HepG2 (cell line): ENCODE data around the gene INHBC. TPM values are rescaled to one million over a fixed set of nuclear protein-coding genes. Genes with fewer than 3 reads are reported as not detected.

ENCODE experiments used
- ATF4 ChIP-seq, 2 experiments: fragments of 450-650 bp in 1 of 2; sonication (generic) in 1 of 2; formaldehyde crosslinking; IDR thresholded peaks; 2 replicates each; pipeline versions ENCODE4 v1.5.0 to v1.8.0; 2020 to 2022; ENCODE audit warnings: mild to moderate bottlenecking in 1 of 2, missing genetic modification reagents in 1 of 2
- ELF3 ChIP-seq: IDR thresholded peaks from 2 replicates; pipeline ENCODE4 v1.6.1; 2016; ENCODE audit warnings: missing genetic modification reagents, missing compliant biosample characterization
- HMGXB4 ChIP-seq, 2 experiments: sonication (generic) in 1 of 2; formaldehyde crosslinking in 1 of 2; IDR thresholded peaks; 2 replicates each; pipeline versions ENCODE4 v1.4.0 to v1.6.1; 2018 to 2020; ENCODE audit warnings: missing genetic modification reagents in 2 of 2, borderline replicate concordance in 1 of 2, low read depth in 1 of 2, mild to moderate bottlenecking in 1 of 2, missing biosample characterization in 1 of 2
- PAWR ChIP-seq: sonication (generic); formaldehyde crosslinking; IDR thresholded peaks from 2 replicates; pipeline ENCODE4 v1.4.0; 2020; ENCODE audit warnings: missing genetic modification reagents, mild to moderate bottlenecking, borderline replicate concordance
- POGK ChIP-seq: sonication (generic); formaldehyde crosslinking; conservative IDR thresholded peaks from 2 replicates; pipeline ENCODE4 v1.8.0; 2022; ENCODE audit warnings: mild to moderate bottlenecking, moderate library complexity, missing genetic modification reagents
- SNAI1 ChIP-seq: sonication (generic); formaldehyde crosslinking; IDR thresholded peaks from 2 replicates; pipeline ENCODE4 v1.5.0; 2020; ENCODE audit warnings: mild to moderate bottlenecking, missing genetic modification reagents, borderline replicate concordance
- THRA ChIP-seq: sonication (generic); formaldehyde crosslinking; IDR thresholded peaks from 2 replicates; pipeline ENCODE4 v1.4.0; 2020; ENCODE audit warnings: missing genetic modification reagents, borderline replicate concordance
- XRCC5 ChIP-seq: fragments of 200-400 bp; formaldehyde crosslinking; optimal IDR thresholded peaks from 2 replicates; pipeline ENCODE3; 2017; ENCODE audit warnings: mild to moderate bottlenecking, low read length
- ZNF101 ChIP-seq: sonication (generic); formaldehyde crosslinking; IDR thresholded peaks from 2 replicates; pipeline ENCODE4 v1.4.0; 2020; ENCODE audit warnings: mild to moderate bottlenecking, low read depth, missing genetic modification reagents, borderline replicate concordance
- ZNF121 ChIP-seq: sonication (generic); formaldehyde crosslinking; IDR thresholded peaks from 2 replicates; pipeline ENCODE4 v1.5.0; 2020; ENCODE audit warnings: mild to moderate bottlenecking, missing genetic modification reagents
- ZNF296 ChIP-seq: sonication (generic); formaldehyde crosslinking; conservative IDR thresholded peaks from 2 replicates; pipeline ENCODE4 v1.5.0; 2020; ENCODE audit warnings: mild to moderate bottlenecking, missing genetic modification reagents
- ZNF574 ChIP-seq: sonication (generic); formaldehyde crosslinking; IDR thresholded peaks from 2 replicates; pipeline ENCODE4 v1.4.0; 2020; ENCODE audit warnings: missing genetic modification reagents
- ZNF639 ChIP-seq: conservative IDR thresholded peaks from 2 replicates; pipeline ENCODE4 v1.6.1; 2018; ENCODE audit warnings: missing genetic modification reagents
- ZNF704 ChIP-seq: sonication (generic); formaldehyde crosslinking; IDR thresholded peaks from 2 replicates; pipeline ENCODE4 v1.8.1; 2023; ENCODE audit warnings: mild to moderate bottlenecking, inconsistent platforms, moderate library complexity, missing genetic modification reagents, borderline replicate concordance
- ZSCAN12 ChIP-seq: sonication (generic); formaldehyde crosslinking; IDR thresholded peaks from 2 replicates; pipeline ENCODE4 v1.9.0; 2021; ENCODE audit warnings: mild to moderate bottlenecking, missing genetic modification reagents
- polyA plus RNA-seq, 8 experiments: library from polyadenylated mRNA; depleted of rRNA in 3 of 8; stranded (reverse) in 7 of 8; unstranded in 1 of 8; fragments of >200 nt; fragmentation: Illumina TruSeq in 4 of 8; extraction: Trizol in 4 of 8; gene quantifications; 2 replicates each; pipeline versions ENCODE4 v1.2.1 to v1.2.3, GENCODE V29; 2011 to 2016; ENCODE audit warnings: low read depth in 4 of 8, missing spikeins in 1 of 8, mixed read lengths in 1 of 8; ENCODE audit not compliant: insufficient read depth in 1 of 8
- total RNA-seq, 5 experiments: library from RNA; depleted of rRNA; stranded (reverse); fragments of >200 nt; fragmentation: Illumina TruSeq; extraction: Trizol; gene quantifications; 2 replicates each; pipeline ENCODE4 v1.2.3, GENCODE V29; 2016; ENCODE audit warnings: low read depth in 1 of 5

Gene INHBC
- total and polyA plus RNA-seq, 2 of the 13 experiments (the other 11 are each of a cell fraction or from before 2014, with no cell fraction given): 1.8 to 13.8 TPM

GRCh38 chr12:57452937-57453509 is 18.4 kb downstream of the INHBC start (continued):
- 0 out of 2 replicates have a peak, but pooled peaks have one; percentile 19 for TF ChIP-seq ELF3 (CRISPR knock-in tag)
- no peak for TF ChIP-seq ZNF296
- TF ChIP-seq HMGXB4 (CRISPR knock-in tag; IDR thresholded peaks at IDR 0.05; ENCODE audit: borderline replicate concordance in 1 of 2, low read depth in 1 of 2): peak in 1 of 2 experiments; percentile 57; a peak in 1 of 4 replicates
- no peak; the same call in 1 of the 2 replicates for TF ChIP-seq ZNF121 (CRISPR knock-in tag)
- 0 out of 2 replicates have a peak, but pooled peaks have one; percentile 14 for TF ChIP-seq ZNF574 (CRISPR knock-in tag)
- TF ChIP-seq ZSCAN12 (CRISPR knock-in tag): no peak
- no peak for TF ChIP-seq POGK (CRISPR knock-in tag)
- peak; percentile 66 for TF ChIP-seq XRCC5
- TF ChIP-seq SNAI1: no peak
- no peak for TF ChIP-seq ZNF639 (CRISPR knock-in tag)
- TF ChIP-seq THRA (CRISPR knock-in tag): peak; percentile 54; the same call in 1 of the 2 replicates
- no peak for TF ChIP-seq ZNF101 (CRISPR knock-in tag)
- no peak for TF ChIP-seq ATF4 (CRISPR knock-in tag; IDR thresholded peaks at IDR 0.05)
- TF ChIP-seq ZNF704 (CRISPR knock-in tag): no peak
- TF ChIP-seq PAWR: no peak
